WI38 (cell line): Measurements from ENCODE around the gene GNAL.
"Not testable (repeated sequence)": the region's sequence is repeated elsewhere in the genome, so short reads cannot be mapped to it uniquely, and the experiment has no call there.

Experiments used
- H3K4me3 ChIP-seq: 2 replicates; pipeline ENCODE4 v1.5.1; 2011; ENCODE audit warnings: low read depth, mild to moderate bottlenecking, control low read depth, low read length
- TF ChIP-seq, protein P1 (sequence below): IDR thresholded peaks from 2 replicates; pipeline ENCODE4 v1.5.1; 2012; ENCODE audit warnings: low read depth, mild to moderate bottlenecking, control low read depth, low read length

GNAL gene

DNA sequence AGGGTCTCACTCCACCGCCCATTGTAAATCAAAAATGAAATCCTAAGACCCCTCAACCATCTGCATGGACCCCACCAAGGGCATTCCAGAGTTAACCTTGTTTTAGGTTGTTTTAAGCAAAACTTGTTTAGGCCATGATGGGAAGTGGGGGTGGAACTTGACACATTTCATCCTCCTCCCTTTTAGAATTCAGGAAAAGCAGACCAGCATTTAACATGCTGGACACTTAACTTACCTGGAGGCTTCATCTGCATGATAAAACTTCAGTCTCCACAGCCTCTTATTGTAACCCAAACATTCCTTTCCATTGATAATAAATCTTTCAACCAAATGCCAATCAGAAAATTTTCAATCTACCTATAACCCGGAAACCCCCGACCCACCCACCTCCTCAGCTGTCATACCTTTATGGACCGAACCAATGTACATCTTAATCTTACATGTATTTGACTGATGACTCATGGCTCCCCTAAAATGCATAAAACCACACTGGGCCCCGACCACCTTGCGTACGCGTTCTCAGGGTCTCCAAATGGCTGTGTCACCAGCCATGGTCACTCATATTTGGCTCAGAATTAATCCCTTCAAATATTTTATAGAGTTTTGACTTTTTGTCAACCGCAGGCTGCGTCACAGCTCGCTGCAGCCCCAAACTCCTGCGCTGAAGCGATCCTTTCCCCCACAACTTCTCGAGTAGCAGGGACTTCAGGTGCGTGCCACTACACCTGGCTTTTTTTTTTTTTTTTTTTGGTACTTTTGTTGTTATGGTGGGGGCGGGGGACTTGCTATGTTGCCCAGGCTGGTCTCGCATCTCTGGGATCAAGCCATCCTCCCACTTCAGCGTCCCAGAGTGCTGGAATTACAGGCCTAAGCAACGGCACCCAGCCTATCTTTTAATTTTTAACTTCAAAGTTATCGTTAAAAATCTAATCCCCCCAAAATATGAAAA, 218.1 kb downstream of the GNAL start:
- TF ChIP-seq, protein P1, sequence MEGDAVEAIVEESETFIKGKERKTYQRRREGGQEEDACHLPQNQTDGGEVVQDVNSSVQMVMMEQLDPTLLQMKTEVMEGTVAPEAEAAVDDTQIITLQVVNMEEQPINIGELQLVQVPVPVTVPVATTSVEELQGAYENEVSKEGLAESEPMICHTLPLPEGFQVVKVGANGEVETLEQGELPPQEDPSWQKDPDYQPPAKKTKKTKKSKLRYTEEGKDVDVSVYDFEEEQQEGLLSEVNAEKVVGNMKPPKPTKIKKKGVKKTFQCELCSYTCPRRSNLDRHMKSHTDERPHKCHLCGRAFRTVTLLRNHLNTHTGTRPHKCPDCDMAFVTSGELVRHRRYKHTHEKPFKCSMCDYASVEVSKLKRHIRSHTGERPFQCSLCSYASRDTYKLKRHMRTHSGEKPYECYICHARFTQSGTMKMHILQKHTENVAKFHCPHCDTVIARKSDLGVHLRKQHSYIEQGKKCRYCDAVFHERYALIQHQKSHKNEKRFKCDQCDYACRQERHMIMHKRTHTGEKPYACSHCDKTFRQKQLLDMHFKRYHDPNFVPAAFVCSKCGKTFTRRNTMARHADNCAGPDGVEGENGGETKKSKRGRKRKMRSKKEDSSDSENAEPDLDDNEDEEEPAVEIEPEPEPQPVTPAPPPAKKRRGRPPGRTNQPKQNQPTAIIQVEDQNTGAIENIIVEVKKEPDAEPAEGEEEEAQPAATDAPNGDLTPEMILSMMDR: no peak
- peak overlapping the region; percentile 82 for H3K4me3 ChIP-seq

DNA sequence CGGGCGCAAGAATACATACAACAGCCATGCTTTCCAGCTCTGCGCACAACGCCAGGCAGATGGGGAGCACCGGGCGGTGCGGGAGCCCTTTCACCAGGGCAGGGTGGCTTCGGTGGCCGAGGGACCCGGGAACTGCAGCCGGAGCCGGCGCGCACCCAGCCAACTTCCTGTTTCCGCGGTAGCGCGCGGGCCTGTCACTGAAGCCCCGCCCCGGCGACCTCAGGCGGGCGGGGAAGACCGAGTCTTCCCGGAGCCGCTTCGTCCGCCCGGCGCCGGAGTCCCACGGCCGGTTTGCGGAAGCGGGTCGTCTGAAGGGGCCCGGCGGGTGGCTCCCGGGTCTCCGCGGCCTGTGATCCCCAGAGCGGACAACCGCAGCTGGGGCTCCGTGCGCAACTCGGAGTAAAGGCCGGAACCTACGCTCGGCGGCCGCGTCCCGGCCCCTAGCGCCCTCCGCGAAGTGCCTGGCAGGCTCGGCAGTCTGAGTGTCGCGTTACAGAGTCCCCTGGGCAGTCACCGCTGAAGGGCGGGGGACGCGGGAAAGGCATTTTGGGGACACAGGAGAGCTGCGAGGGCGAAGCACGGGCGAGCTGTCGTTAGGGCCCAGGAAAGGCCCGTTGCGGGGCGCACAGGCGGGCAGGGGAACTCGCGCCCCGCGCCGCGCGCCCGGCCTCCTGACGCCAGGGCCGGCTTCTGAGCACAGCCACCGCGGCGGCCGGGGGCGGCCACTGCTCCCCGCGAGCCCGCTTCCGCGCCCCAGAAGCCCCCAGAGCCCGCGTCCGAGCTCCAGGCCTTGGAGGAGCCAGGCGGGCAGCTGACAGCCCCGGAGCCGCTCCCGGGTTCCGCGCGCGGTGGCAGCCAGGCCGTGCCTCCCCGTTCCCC, 219.4 kb downstream of the GNAL start, which contains the start of gene MPPE1:
Gene MPPE1 (minus strand): TSS at position 136 of the 879 bp plus-strand sequence. CDS start 11,053 bp downstream, outside the sequence.
- TF ChIP-seq, protein P1: no peak
- peak within 1 kb of the TSS; percentile 82 for H3K4me3 ChIP-seq

DNA sequence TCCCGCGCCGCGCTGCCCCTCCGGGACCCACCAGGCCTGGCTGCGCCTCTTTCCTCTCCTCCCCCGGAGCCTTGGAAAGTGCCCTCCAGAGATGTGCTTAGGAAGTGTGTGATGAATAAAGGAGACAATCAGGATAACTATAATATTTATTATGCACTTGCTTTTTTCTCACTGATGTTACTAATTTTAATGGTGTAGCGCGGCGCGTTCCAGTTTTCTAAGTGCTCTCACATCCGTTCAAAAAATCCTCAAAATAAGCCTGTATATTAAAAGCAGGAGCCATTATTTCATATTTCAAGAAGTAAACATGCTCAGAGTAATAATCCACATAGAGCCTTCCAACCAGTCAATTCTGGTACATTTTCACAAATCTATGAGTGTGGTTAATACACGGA, 220.0 kb downstream of the GNAL start:
- TF ChIP-seq, protein P1: no peak
- peak overlapping the region; percentile 82 for H3K4me3 ChIP-seq

DNA sequence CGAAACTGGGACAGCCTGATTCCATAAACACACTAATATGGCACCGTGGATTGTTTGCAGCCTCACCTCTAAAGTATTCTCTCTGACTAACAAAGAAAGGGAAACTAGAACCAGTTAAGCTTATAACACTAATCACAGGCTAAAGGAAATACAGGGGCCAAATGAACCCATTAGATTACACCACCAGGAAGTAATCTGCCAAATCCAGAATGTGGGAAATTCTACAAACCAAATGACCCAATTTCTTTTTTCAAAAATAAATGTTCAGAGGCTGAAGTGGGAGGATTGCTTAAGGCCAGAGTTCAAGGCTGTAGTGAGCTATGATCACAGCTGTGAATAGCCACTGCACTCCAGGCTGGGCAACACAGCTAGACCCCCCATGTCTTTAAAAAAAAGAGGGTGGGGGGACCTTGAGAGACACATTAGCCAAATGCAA, 220.5 kb downstream of the GNAL start:
- H3K4me3 ChIP-seq: no peak overlapping the region
- TF ChIP-seq, protein P1: no peak

DNA sequence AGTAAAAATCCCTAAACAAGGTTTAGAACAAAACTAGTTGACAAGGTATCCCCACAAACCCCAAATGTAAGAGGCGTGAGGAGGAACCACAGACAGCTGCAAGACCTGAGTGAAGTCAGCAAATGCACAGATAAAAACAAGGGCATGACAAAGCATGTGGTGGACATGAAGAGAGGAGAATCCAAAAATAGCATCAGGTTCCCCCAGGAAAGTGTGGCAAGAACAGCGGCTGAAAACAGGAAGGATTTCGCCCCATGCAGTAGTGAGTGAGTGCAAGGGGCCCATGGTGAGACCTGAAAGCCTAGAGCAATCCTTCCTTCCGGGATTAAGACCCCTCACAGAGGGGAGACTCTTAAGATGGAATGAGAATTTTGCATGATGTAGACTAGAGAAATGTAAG, 227.8 kb downstream of the GNAL start:
- H3K4me3 ChIP-seq: not testable (repeated sequence)

DNA sequence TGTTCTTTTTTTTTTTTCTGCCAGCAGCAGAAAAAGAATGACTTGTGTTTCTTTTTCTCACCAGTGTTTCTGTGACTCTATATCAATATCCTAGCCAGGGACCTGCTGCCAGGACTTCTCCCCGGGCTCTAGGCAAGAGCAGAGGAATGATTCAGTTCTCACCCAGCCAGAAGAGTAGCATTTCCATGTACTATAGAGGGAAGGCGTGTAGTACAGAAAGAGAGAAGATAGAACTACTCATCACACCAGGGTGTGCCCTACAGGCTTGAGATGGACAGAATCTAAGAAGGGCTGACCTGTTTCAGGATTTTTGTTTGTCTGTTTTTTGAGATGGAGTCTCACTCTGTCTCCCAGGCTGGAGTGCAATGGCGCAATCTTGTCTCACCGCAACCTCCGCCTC, 230.5 kb downstream of the GNAL start:
- not testable (repeated sequence) for H3K4me3 ChIP-seq

DNA sequence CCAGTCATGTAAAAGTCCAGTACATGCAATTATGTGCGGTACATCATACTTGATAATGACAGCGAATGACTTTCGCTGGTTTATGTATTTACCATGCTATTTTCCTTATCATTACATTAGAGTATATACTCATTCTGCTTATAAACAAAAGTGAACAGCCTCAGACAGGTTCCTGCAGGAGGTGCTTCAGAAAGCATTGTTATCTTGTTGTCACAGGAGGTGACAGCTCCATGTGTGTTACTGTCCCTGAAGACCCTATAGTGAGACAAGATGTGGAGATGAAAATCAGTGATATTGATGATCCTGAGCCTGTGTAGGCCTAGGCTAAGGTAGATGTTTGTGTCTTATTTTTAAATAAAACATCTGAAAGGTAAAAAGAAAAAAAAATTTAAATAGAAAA, 234.4 kb downstream of the GNAL start:
- H3K4me3 ChIP-seq: no peak overlapping the region
- TF ChIP-seq, protein P1: no peak

DNA sequence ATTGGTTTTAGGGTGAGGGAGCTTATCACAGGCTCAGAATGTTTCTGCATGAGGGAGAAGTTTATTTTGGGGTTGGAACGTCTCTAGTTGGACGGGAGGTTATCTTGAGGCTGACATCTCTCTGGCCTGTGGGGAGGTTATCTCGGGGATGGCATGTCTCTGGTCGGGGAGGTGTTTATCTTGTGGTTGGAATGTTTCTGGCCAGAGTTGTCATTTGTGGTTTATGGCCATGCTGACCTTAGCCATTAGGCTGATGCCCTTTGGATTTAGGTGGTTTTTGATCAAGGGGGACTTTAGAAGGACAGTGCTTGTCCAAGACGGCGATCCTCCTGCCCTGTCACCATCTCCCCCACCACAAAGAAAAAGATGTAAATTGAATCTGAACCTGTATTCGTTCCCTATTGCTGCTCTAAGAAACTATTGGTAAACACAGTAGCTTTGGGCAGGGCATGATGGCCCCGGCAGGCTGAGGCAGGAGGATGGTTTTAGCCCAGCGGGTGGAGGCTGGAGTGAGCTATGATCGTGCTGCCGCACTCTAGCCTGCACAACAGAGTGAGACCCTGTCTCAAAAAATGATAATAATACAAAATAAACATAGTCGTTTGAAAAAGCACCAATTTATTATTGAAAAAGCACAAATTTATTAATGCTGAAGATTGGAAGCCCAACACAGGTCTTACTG, 236.9 kb downstream of the GNAL start:
- TF ChIP-seq, protein P1: no peak
- H3K4me3 ChIP-seq: no peak overlapping the region
